Heart left ventricle (tissue), 16 donors: ENCODE results near the gene STAMBP. TPM values are rescaled to one million over a fixed set of nuclear protein-coding genes. Genes with fewer than 3 reads are reported as not detected.

Experiments used
- ATAC-seq, 4 donors: fragments of 200-7000 bp; cut with Tn5 transposase; one replicate each; pipeline ENCODE4 v1.9.1; 2020 to 2022; ENCODE audit warnings: moderate library complexity in 4 of 4, mild to moderate bottlenecking in 3 of 4, moderate number of reproducible peaks in 1 of 4
- DNase-seq, 5 donors: peaks; one replicate each; pipeline ENCODE4 v3.0.0-alpha.2; 2020
- H3K27ac ChIP-seq, 12 donors: fragments of 200-600 bp; sonication (generic) in 4 of 12; one replicate each; pipeline versions ENCODE4 v1.5.0 to v1.8.0; 2016 to 2022; ENCODE audit warnings: mild to moderate bottlenecking in 2 of 12
- H3K27me3 ChIP-seq, 9 donors: fragments of 200-600 bp; sonication (generic) in 2 of 9; one replicate each; pipeline versions ENCODE4 v1.5.1 to v1.8.0; 2016 to 2022; ENCODE audit warnings: mild to moderate bottlenecking in 3 of 9
- H3K36me3 ChIP-seq, 9 donors: fragments of 200-600 bp; sonication (generic) in 2 of 9; one replicate each; pipeline versions ENCODE4 v1.5.0 to v1.8.0; 2018 to 2022; ENCODE audit warnings: mild to moderate bottlenecking in 2 of 9
- H3K4me1 ChIP-seq, 12 donors: fragments of 200-600 bp; sonication (generic) in 4 of 12; one replicate each; pipeline versions ENCODE4 v1.5.0 to v1.8.0; 2016 to 2022; ENCODE audit warnings: mild to moderate bottlenecking in 3 of 12
- H3K4me3 ChIP-seq, 12 donors: fragments of 200-600 bp; sonication (generic) in 4 of 12; one replicate each; pipeline versions ENCODE4 v1.5.0 to v1.8.0; 2017 to 2022; ENCODE audit warnings: mild to moderate bottlenecking in 9 of 12, moderate library complexity in 4 of 12
- H3K9me3 ChIP-seq, 12 donors: fragments of 200-600 bp; sonication (generic) in 4 of 12; one replicate each; pipeline versions ENCODE4 v1.5.0 to v1.8.0; 2016 to 2022; ENCODE audit warnings: mild to moderate bottlenecking in 1 of 12
- POLR2A ChIP-seq, 2 donors: fragments of 450-650 bp; IDR thresholded peaks; one replicate each; pipeline ENCODE4 v1.6.1; 2017; ENCODE audit warnings: antibody characterized with exemption in 2 of 2, mild to moderate bottlenecking in 2 of 2, moderate library complexity in 2 of 2
- WGBS, 4 donors: extraction: QIAGEN DNeasy Blood & Tissue Kit in 2 of 4; methylation state at CpG; one replicate each; pipeline versions ENCODE4 v1.1.5 to v1.1.7; 2013 to 2018; 5-methylcytosine and 5-hydroxymethylcytosine counted together
- intact Hi-C, 10 donors: fragments of 100-400 bp; cut with DNase I; formaldehyde crosslinking; loops; one replicate each; pipeline versions ENCODE4 v1.11.1 to v1.14.2; 2022
- polyA plus RNA-seq, 2 donors: library from polyadenylated mRNA; stranded (reverse); fragments of 200-250 nt; gene quantifications; one replicate each; pipeline ENCODE4 v1.2.3, GENCODE V29; 2013
- total RNA-seq, 9 donors: library from RNA; depleted of rRNA in 2 of 9; stranded (reverse); fragments of >200 nt in 2 of 9; fragmentation: NEBNext Ultra II Directional in 3 of 9; extraction: Animal tissue kit (Norgen Biotek cat#: 25700) in 3 of 9; gene quantifications; one replicate each; pipeline versions ENCODE4 v1.1.0 to v1.2.4, GENCODE V29; 2016 to 2023
- TF ChIP-seq, protein P1 (sequence below), 12 donors: fragments of 200-600 bp; sonication (generic) in 4 of 12; IDR thresholded peaks; one replicate each; pipeline versions ENCODE4 v1.5.0 to v1.8.0; 2018 to 2022; ENCODE audit warnings: antibody characterized with exemption in 12 of 12, mild to moderate bottlenecking in 5 of 12
- donor health status: ischemic (EF 13 %, LVEDD 7.1; RV severe dilation, severe dysfunction).
- donor health status: healthy with polysubstance abuse.
- donor health status: DM: no; HTN: yes; CAD: no.
- donor health status: DM: no; HTN: no; CAD: no.
- donor health status: ischemic (EF 25% LVEDD 6.9; RV normal size, moderate dysfunction).
- donor health status: ischemic (EF 25% LVEDD 5.7; RV mildly dilated, moderate dysfunction).
- donor health status: healthy.
- donor health status: DM: yes; HTN: yes; CAD: no.
- donor health status: ischemic (EF 35%, LVEDD 5.7; RV mildly dilated, moderate dysfunction).
- donor health status: nonischemic (EF 11% LVEDD 7.7; RV severe dilation, severe dysfunction).
- donor health status: DM: yes; HTN: yes; CAD: no.
- donor health status: PGD.
- donor health status: ischemic (EF 29% LVEDD 5.4; RV normal size, mild dysfunction).
- donor health status: nonischemic (EF 23%, LVEDD 6.1; RV moderate dilation, normal function).

Gene STAMBP
- total and polyA plus RNA-seq, 11 donors = 13.2 to 38.0 (median 33.0) TPM

DNA sequence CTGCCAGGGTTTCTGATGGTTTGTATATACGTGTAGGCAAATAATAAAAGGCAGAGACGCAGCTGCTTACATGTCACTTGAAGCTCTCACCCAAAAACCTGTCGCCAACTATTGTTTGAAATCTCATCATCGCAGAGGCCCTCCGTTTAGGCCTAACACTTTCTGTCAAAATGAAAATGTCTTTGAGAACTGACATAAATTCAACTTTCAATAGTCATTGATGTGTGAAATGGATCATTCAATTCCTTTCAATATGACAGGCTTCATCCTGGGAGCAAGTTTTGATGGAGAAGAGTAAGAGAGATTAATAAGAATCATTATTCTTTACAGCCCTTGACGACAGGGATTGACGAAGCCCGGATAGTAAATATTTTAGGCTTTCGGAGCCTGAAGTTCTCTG is 66.7 kb downstream of the STAMBP start:
- WGBS, 4 donors = 68 to 79% (median 77%) methylated on average over 9 of the region's 9 CpGs
- DNase-seq (no peak), ATAC-seq (no peak)
- H3K9me3 ChIP-seq = no peaks in the 10 kb centered on the region
- no peaks in the 10 kb centered on the region for H3K36me3 ChIP-seq
- H3K27ac ChIP-seq = peak overlapping the region in 1 of 12 donors; percentile 91
- intact Hi-C loops = no loop called here
- H3K4me3 ChIP-seq = no peak overlapping the region
- no peak for TF ChIP-seq POLR2A (IDR thresholded peaks at IDR 0.05)
- TF ChIP-seq, protein P1, sequence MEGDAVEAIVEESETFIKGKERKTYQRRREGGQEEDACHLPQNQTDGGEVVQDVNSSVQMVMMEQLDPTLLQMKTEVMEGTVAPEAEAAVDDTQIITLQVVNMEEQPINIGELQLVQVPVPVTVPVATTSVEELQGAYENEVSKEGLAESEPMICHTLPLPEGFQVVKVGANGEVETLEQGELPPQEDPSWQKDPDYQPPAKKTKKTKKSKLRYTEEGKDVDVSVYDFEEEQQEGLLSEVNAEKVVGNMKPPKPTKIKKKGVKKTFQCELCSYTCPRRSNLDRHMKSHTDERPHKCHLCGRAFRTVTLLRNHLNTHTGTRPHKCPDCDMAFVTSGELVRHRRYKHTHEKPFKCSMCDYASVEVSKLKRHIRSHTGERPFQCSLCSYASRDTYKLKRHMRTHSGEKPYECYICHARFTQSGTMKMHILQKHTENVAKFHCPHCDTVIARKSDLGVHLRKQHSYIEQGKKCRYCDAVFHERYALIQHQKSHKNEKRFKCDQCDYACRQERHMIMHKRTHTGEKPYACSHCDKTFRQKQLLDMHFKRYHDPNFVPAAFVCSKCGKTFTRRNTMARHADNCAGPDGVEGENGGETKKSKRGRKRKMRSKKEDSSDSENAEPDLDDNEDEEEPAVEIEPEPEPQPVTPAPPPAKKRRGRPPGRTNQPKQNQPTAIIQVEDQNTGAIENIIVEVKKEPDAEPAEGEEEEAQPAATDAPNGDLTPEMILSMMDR (IDR thresholded peaks at IDR 0.05) = no peak
- peaks cover 0 to 12% (median 0%) of the 10 kb centered on the region in 12 donors for H3K4me1 ChIP-seq
- H3K27me3 ChIP-seq = no peaks in the 10 kb centered on the region

DNA sequence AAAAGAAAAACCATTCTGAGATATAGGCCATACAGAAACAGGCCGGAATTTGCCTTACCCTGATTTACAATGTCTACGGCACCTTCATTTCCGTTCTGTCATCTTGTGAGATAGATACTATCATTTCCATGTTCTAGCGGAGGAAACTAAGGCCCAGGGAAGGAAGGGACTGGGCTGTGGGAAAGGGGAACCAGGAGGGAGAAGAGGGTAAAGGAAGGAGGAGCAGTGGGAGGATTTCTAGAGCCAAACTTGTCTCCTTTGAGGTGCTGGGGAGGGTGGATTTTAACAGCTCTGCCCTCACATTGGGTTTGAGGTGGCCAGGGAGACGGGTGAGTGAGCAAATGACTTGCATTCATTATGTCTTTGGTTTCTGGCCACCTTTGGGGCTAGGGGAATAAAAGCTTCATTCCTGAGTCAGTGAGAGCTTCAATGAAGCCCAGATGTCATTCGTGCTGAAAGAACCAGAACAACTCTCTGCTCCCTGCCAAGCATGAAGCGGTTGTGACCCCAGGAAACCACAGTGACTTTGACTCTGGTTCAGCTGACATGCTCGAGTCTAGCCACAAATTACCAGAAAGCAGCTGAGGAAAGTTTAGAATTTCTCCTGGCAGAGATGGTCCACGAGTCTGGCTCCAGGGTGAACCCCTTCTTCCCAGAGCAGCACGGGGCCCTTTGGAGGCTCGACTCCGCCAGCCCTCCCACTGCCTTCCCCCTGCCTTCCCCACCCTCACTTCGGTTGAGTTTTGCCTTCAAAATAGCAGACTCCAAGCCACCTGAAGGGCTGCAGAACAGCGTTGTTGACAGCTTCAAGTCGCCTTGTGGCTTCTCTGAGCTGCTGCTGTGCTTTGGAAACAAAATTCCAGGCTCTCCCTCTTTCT is 67.8 kb downstream of the STAMBP start:
- DNase-seq (peak in 2 of 5 donors; percentile 20 to 29), ATAC-seq (peak in 2 of 4 donors; percentile 53 to 57)
- intact Hi-C loops = no loop called here
- peak overlapping the region in 1 of 12 donors; percentile 91 for H3K27ac ChIP-seq
- 62 to 67% (median 63%) methylated on average over 15 of the region's 15 CpGs for WGBS, 4 donors
- peaks cover 0 to 12% (median 0%) of the 10 kb centered on the region in 12 donors for H3K4me1 ChIP-seq
- TF ChIP-seq POLR2A (IDR thresholded peaks at IDR 0.05) = no peak
- TF ChIP-seq, protein P1 (IDR thresholded peaks at IDR 0.05) = no peak
- no peaks in the 10 kb centered on the region for H3K9me3 ChIP-seq
- H3K27me3 ChIP-seq = no peaks in the 10 kb centered on the region
- no peak overlapping the region for H3K4me3 ChIP-seq
- H3K36me3 ChIP-seq = no peaks in the 10 kb centered on the region

DNA sequence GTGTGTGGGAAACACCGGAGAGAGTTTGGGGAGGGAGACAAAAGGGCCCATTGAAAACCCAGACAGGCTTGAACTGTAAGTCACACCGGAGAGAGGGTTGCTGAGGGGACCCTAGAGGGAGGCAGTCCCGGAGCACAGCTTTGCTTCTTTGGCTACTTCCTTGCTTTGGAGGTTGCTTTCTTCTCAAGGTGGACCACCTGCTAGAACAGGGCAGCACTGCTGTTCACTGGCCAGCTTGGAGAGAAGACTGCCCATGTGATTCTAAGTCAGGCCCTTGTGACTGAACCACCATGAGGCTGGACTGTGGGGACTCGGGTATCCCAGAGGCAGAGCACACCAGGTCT is 68.5 kb downstream of the STAMBP start:
- intact Hi-C loops = no loop called here
- no peak for DNase-seq
- ATAC-seq = no peak
- H3K4me3 ChIP-seq = no peak overlapping the region
- H3K27me3 ChIP-seq = no peaks in the 10 kb centered on the region
- H3K4me1 ChIP-seq = peaks cover 0 to 12% (median 0%) of the 10 kb centered on the region in 12 donors
- H3K36me3 ChIP-seq = no peaks in the 10 kb centered on the region
- no peaks in the 10 kb centered on the region for H3K9me3 ChIP-seq
- 62 to 78% (median 72%) methylated on average over 4 of the region's 4 CpGs for WGBS, 4 donors
- peak overlapping the region in 1 of 12 donors; percentile 91 for H3K27ac ChIP-seq
- TF ChIP-seq, protein P1 (IDR thresholded peaks at IDR 0.05) = no peak
- TF ChIP-seq POLR2A (IDR thresholded peaks at IDR 0.05) = no peak

DNA sequence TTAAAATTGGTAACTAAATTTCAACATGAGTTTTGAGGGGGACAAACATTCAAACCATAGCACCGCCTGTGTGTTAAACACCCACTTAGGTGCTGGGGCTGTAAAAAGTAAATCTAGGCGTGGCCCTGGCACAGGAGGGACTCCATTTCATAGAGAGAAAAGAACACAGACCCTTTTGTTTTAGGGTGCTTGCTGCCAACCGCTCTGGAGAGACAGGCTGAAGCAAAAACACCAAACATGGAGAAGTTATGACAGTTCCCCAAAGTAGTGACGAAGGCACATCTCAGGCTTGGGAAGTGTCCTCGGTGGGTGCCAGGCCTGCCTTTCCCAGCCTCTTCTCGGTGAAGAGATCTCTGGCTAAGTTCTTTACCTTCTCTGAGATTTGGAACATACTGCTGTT is 69.2 kb downstream of the STAMBP start:
- Histone ChIP-seq H3K36me3 (no peaks in the 10 kb centered on the region), H3K9me3 (no peaks in the 10 kb centered on the region), H3K27ac (peak overlapping the region in 1 of 12 donors; percentile 91), H3K4me1 (peaks cover 0 to 12% (median 0%) of the 10 kb centered on the region in 12 donors), H3K27me3 (no peaks in the 10 kb centered on the region), H3K4me3 (no peak overlapping the region)
- TF ChIP-seq, protein P1 (IDR thresholded peaks at IDR 0.05) = no peak
- TF ChIP-seq POLR2A (IDR thresholded peaks at IDR 0.05) = no peak
- 78 to 92% (median 83%) methylated on average over 6 of the region's 6 CpGs for WGBS, 4 donors
- no peak for ATAC-seq
- intact Hi-C loops = no loop called here
- DNase-seq = no peak
